Measurements from ENCODE around the gene VPS11. TPM values are rescaled to one million over a fixed set of nuclear protein-coding genes. Genes with fewer than 3 reads are reported as not detected.

VPS11 gene
- 37.2 TPM for total RNA-seq

DNA sequence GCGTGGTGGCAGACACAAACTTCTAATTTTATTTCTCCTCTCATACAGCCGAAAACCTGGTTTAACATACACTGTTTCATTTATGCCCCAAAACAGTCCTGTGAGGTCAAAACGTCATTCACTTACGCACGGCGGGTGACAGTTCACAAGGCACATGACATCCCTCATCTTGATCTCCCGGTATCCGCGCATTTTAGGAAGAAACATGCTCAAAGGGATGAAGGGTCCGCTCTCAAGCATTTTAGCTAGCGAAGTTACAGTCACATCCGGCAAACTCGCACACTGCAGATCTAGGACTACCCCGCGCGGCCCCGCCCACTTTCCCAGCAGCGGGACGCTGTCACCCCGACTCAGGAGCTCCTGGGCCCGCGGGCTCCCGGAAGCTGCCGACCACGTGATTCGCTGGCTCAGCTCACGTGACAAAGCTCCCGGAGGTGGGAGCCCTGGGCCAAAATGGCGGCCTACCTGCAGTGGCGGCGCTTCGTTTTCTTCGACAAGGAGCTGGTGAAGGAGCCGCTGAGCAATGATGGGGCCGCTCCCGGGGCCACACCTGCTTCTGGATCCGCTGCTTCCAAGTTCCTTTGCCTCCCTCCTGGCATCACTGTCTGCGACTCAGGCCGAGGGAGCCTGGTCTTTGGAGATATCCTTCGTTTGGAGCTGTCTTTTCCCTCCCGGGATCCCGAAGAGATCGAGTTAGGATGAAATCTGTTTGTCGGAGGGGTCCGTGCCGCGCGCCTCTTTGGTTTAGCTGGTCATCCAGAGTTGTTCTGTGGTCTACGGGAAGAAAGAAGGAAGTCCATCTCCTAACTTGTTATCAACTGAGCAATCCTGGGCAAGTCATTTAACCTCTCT lies at the start of gene VPS11:
Gene VPS11 (plus strand): TSS at position 448 of the 852 bp plus-strand sequence. CDS start 6 bp downstream, at position 454.
- intact Hi-C loops (cut with DNase I), result no loop called here
- peak; percentile 99 for DNase-seq (ENCODE audit: low spot score)
- ATAC-seq, result peak; percentile 99

DNA sequence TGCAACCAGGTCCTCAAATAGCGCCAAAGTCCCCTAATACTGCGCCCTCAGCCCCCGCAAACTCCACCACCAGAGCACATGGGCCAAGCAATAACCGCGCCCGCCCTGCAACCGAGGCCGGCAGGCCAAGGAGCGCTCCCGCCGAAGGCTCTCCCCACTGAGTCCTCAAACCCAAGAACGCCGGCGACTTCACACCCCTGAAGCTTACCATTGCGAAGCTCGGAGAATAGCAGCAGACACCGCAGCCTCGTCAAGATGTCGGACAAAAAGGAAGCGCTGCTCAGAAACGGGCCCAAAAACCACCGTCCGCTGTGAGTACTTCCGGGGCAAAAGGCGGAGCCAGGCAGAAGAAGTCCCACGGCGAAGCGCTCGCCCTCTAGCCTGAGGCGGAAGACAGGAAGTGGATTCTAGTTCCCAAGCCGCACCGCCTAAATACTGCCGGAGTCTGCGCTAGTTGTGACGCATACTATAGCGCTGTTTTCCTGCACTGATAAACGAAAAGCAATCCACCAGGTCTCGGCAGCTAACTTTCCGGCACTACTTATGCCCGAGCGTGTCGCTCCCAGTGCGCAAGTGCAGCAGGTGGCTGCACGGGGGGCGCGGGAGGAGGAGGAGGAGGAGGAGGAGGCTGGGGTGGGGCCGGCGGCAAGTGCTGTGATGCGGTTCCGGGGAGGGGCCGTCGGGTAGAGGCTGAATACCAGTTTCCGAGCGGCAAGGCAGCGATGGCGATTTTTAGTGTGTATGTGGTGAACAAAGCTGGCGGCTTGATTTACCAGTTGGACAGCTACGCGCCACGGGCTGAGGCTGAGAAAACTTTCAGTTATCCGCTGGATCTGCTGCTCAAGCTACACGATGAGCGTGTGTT lies 49.3 kb upstream of the VPS11 start, which contains the start of the genes RPS25 and TRAPPC4:
Gene RPS25 (minus strand): TSS at position 270 of the 865 bp plus-strand sequence. CDS start 59 bp downstream, at position 211.
Gene TRAPPC4 (plus strand): TSS at position 693 of the 865 bp plus-strand sequence. CDS start 30 bp downstream, at position 723.
- ATAC-seq (peak; percentile 98), DNase-seq (ENCODE audit: low spot score) (peak; percentile 97)
- intact Hi-C loops (cut with DNase I), result no loop called here

DNA sequence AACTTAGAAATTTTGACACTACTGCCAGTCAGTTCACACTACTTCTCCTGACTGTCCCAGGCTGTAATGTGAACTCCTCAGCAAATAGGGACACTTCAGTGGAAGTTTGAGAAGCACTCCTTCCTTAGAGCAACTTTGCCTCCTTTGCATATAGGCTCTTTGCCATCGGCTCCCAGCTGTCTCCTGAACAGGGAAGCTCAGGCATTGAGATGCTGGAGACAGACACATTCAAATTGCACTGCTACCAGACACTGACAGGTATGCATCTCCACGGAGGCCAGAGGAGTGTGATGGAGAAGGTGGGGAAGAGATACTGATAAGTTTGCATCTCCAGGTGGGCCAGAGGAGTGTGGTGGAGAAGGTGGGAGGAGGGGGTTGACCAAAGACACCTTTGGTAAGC lies 47.6 kb upstream of the VPS11 start:
- ATAC-seq, result no peak
- intact Hi-C loops (cut with DNase I), result no loop called here
- DNase-seq (ENCODE audit: low spot score), result no peak

GRCh38 chr11:119021631-119022030 lies 46.0 kb upstream of the VPS11 start:
- intact Hi-C loops (cut with DNase I), result no loop called here
- DNase-seq (ENCODE audit: low spot score), result no peak
- no peak for ATAC-seq

- ATAC-seq (no peak), DNase-seq (ENCODE audit: low spot score) (no peak)
- intact Hi-C loops (cut with DNase I), result no loop called here
Measured at GRCh38 chr11:119023741-119024140, 43.9 kb upstream of the VPS11 start.

GRCh38 chr11:119024430-119025098 lies 43.1 kb upstream of the VPS11 start:
- DNase-seq (ENCODE audit: low spot score) (no peak), ATAC-seq (no peak)
- intact Hi-C loops (cut with DNase I), result no loop called here

GRCh38 chr11:119025099-119025473 lies 42.5 kb upstream of the VPS11 start:
- intact Hi-C loops (cut with DNase I), result no loop called here
- no peak for ATAC-seq
- DNase-seq (ENCODE audit: low spot score), result no peak

GRCh38 chr11:119025541-119025940 lies 42.1 kb upstream of the VPS11 start:
- intact Hi-C loops (cut with DNase I), result no loop called here
- ATAC-seq, result no peak
- DNase-seq (ENCODE audit: low spot score), result no peak

- no peak for ATAC-seq
- intact Hi-C loops (cut with DNase I), result no loop called here
Measured at GRCh38 chr11:119025978-119026766, 41.4 kb upstream of the VPS11 start.

DNA sequence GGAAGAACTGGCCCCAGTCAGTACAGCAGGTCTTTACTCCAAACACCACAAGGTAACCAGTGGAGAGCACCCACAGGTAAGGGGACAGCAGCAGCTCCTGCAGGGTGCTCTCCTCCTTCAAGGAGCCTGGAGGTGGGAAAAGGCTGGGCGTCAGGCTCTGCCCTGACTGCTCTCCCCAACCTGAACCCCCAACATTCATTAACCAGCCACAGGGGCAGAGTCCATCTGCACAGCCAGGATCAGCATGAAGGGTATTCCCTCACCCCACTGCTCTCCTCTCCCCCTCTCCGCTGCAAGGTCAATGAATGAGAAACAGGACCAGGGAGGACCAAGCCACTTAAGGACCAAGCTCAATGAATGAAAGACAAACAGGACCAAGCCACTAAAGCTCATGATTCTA lies 40.6 kb upstream of the VPS11 start:
- intact Hi-C loops (cut with DNase I), result no loop called here
- ATAC-seq, result no peak
- no peak for DNase-seq (ENCODE audit: low spot score)

More at GRCh38 chr11:119025978-119026766, 41.4 kb upstream of the VPS11 start:
- no peak for DNase-seq (ENCODE audit: low spot score)

DNA sequence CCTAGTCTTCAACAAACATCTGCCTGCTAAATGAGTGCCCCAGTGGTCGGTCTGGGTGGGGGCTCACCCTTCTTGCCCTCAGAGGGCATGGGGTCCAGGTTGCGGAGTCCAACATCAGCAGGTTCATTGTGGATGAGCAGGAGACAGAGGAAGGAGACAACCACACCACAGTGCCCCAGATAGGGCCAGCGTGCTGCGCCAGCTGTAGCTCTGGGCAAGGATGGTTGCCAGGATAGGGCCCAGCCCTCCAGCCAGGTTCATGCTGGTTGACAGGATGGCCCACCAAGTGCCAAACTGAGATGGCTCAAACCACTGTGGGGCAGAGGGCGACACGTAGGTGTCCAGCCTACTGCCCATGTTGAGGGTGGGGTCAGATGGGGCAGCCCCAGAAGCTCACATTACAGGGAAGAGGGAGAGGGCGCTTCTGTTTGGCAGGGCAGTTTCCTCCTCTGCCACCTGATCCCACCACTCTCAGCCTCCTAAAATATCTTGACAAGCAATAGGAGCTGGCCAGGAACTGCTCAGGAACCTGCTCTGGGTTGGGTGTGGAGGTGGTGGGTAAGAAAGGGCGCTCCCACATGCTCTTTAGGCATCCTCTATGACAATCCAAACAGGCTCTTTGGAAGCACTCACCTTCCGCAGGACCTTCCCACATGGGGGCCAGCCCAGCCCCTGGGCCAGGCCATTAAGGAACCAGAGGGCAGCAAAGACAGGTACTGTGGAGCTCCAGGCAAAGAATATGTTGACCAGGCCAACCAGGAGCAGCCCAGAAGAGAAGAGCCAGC lies 39.9 kb upstream of the VPS11 start:
- DNase-seq (ENCODE audit: low spot score) (no peak), ATAC-seq (no peak)
- intact Hi-C loops (cut with DNase I), result no loop called here

- DNase-seq (ENCODE audit: low spot score) (no peak), ATAC-seq (no peak)
- intact Hi-C loops (cut with DNase I), result no loop called here
Measured at GRCh38 chr11:119028346-119029068, 39.1 kb upstream of the VPS11 start.

DNA sequence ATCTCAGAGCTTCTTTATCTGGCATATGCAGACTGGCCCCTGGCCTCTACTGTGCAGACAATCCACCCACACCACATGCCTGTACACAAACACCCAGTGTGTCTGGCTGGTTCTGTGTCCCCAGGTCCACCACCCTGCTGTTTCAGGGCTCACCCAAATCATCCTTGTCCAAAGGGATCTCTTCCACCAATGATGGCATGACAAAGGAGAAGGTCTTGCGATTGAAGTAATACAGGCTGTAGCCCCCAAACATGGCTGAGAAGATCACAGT lies 38.6 kb upstream of the VPS11 start:
- no peak for DNase-seq (ENCODE audit: low spot score)
- no peak for ATAC-seq
- intact Hi-C loops (cut with DNase I), result no loop called here

DNA sequence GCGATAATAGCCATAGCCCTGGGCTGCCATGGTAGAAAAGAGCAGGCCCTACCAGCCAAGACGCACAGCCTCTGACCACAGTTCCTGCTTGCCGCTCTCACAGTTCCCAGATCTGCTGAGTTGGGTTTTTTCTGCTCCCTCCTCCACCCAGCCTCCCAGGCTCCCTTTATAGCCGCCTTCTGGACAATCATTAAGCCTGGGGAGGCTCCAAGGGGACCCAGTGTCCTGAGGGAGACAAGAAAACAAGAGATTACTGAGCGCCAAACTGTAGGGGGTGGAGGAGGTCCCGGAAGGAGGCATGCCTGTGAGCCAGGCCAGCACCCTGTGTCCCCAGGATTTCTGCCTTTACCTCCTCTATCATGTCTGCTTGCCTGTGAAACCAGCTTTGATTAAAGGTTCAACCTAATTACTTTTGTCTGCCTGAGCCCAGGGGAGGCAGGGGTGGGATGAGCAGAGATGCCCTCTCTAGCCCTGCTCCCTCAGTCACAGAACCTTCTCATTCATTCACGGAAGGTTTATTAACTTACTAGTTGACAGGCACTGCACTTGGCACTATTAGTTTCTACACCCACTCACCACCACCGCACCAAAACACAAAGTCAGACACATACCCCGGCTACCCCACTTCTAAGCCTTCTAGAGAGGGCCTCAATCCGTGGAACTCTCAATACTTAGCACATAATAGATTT lies 38.1 kb upstream of the VPS11 start:
- peak; percentile 17 for ATAC-seq
- DNase-seq (ENCODE audit: low spot score), result no peak
- intact Hi-C loops (cut with DNase I), result no loop called here

GRCh38 chr11:119030029-119030328 lies 37.6 kb upstream of the VPS11 start:
- peak; percentile 2 for ATAC-seq
- no peak for DNase-seq (ENCODE audit: low spot score)
- intact Hi-C loops (cut with DNase I), result no loop called here

DNA sequence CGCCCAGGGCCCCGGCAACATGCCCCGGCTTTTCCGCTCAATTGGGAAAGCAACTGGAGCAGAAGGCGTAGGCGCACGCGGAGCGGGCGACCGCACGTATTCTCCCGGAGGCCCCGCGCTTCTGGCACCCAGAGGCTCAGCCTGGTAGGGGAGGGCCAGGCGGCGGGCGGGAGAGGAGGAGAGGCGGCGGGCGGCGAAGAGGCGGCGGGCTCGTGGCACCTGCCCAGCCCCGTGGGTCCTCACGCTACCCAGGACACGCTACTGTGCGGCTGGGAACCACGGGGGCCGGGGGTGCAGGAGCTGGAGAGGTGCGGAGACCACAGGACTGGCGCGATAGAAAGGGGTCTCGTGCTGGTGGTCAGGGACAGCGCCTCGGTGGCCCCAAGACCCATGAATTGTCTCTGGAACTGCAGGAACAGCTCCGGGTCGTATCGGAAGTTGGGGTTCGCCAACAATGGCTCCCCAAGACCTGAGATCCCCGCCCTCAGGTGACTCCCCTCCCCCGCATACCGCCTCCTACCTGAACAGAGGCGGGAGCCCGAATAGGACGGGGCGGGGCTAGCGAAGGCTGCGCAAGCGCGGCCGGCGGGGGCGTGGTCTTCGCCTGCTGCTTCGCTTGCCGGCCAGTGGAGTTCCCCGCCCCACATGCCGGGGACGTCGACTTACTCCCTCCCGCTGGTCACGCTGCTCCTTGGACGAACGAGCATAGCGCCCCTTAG lies 37.1 kb upstream of the VPS11 start, which contains the start of gene SLC37A4:
Gene SLC37A4 (minus strand): TSS at position 549 of the 719 bp plus-strand sequence.
- intact Hi-C loops (cut with DNase I), result no loop called here
- ATAC-seq (peak; percentile 98), DNase-seq (ENCODE audit: low spot score) (peak; percentile 98)

Measured in sciatic nerve (tissue), 2 donors.